ENCODE measurements around the gene PVALB. TPM values are rescaled to one million over a fixed set of nuclear protein-coding genes. Genes with fewer than 3 reads are reported as not detected.

The PVALB gene
- total RNA-seq, 1 donor from 2014 or later, result not detected

DNA sequence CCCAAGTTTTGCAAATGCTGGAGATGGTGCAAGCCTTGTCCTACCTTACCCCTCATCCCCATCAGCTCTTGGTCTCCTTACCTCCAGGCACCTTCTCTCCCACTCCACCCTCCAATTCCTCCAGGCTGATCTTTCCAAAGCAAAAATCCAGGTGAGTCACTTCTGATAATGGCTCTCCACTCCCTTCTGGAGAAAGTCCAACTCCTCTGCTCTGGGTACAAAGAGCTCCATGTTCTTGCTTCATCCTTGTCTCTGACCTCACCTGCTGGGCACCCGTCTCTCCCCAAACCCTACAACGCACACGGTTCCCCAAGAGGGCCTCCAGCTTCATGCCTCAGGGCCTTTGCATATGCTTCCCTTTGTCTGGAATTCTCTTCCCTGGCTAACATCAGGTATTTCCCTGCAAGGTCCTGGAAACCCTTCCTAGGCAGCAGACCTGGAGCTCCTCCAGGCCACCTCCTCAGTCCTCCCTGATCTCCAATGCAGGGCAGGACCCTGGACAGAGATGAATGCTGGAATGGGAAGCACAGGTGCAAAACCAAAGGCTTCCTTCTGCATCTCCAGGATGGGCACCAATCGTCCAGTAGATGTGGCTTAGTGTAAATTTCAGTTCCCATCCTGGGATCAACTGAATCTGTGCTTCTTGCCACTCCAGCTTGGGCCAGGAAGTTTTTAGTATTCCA lies 63.6 kb downstream of the PVALB start:
- H3K4me3 Mint-ChIP-seq (ENCODE audit: unreplicated experiment), result no peak overlapping the region
- no peaks in the 10 kb centered on the region for H3K9me3 Mint-ChIP-seq (ENCODE audit: unreplicated experiment)
- H3K4me1 Mint-ChIP-seq (ENCODE audit: unreplicated experiment), result no peaks in the 10 kb centered on the region
- TF ChIP-seq, protein P1, sequence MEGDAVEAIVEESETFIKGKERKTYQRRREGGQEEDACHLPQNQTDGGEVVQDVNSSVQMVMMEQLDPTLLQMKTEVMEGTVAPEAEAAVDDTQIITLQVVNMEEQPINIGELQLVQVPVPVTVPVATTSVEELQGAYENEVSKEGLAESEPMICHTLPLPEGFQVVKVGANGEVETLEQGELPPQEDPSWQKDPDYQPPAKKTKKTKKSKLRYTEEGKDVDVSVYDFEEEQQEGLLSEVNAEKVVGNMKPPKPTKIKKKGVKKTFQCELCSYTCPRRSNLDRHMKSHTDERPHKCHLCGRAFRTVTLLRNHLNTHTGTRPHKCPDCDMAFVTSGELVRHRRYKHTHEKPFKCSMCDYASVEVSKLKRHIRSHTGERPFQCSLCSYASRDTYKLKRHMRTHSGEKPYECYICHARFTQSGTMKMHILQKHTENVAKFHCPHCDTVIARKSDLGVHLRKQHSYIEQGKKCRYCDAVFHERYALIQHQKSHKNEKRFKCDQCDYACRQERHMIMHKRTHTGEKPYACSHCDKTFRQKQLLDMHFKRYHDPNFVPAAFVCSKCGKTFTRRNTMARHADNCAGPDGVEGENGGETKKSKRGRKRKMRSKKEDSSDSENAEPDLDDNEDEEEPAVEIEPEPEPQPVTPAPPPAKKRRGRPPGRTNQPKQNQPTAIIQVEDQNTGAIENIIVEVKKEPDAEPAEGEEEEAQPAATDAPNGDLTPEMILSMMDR (IDR thresholded peaks at IDR 0.05; ENCODE audit: unreplicated experiment), result no peak
- peaks cover 3% of the 10 kb centered on the region for H3K36me3 Mint-ChIP-seq (ENCODE audit: low read depth, unreplicated experiment)
- DNase-seq (ENCODE audit: low spot score), result no peak
- H3K27me3 Mint-ChIP-seq (ENCODE audit: unreplicated experiment), result peaks cover 2% of the 10 kb centered on the region
- no peak overlapping the region for H3K27ac Mint-ChIP-seq (ENCODE audit: unreplicated experiment)

Other genes with a start within 250 kb of the PVALB start
- gene CACNG2, start 113.3 kb downstream of the PVALB start, total RNA-seq (ENCODE audit: unreplicated experiment), result not detected
- gene IFT27, start 40.9 kb downstream of the PVALB start, total RNA-seq (ENCODE audit: unreplicated experiment), result 51.1 TPM
- gene NCF4, start 44.0 kb upstream of the PVALB start, total RNA-seq (ENCODE audit: unreplicated experiment), result not detected
- 12.0 TPM for gene CSF2RB, start 96.6 kb upstream of the PVALB start, total RNA-seq (ENCODE audit: unreplicated experiment)
- gene TST, start 202.4 kb upstream of the PVALB start, total RNA-seq (ENCODE audit: unreplicated experiment), result 39.0 TPM
- gene MPST, start 202.7 kb upstream of the PVALB start, total RNA-seq (ENCODE audit: unreplicated experiment), result 78.7 TPM
- 46.9 TPM for gene KCTD17, start 234.7 kb upstream of the PVALB start, total RNA-seq (ENCODE audit: unreplicated experiment)

All from endothelial cell (in vitro differentiated cells).